GM12878 (cell line): Measurements from ENCODE around the gene SLAMF9. TPM values are rescaled to one million over a fixed set of nuclear protein-coding genes. Genes with fewer than 3 reads are reported as not detected.

ENCODE experiments used
- ATF7 ChIP-seq: fragments of 450-650 bp; IDR thresholded peaks from 2 replicates; pipeline ENCODE4 v1.6.1; 2016; ENCODE audit warnings: low read depth, mild to moderate bottlenecking
- BCL11A ChIP-seq: IDR thresholded peaks from 2 replicates; pipeline ENCODE4 v1.6.1; 2011; ENCODE audit warnings: low read depth, low read length
- BHLHE40 ChIP-seq, 2 experiments: fragments of 450-650 bp in 1 of 2; IDR thresholded peaks; 2 replicates each; pipeline ENCODE4 v1.6.1; 2011 to 2017; ENCODE audit warnings: low read depth in 2 of 2, borderline replicate concordance in 1 of 2, improper control_type of control experiment in 1 of 2, low read length in 1 of 2, mild to moderate bottlenecking in 1 of 2
- EED ChIP-seq: sonication (generic); IDR thresholded peaks from 2 replicates; pipeline ENCODE4 v1.6.1; 2016; ENCODE audit warnings: antibody characterized with exemption, low read depth
- ESRRA ChIP-seq: IDR thresholded peaks from 2 replicates; pipeline ENCODE4 v1.6.1; 2012; ENCODE audit warnings: mild to moderate bottlenecking, low read length, improper control_type of control experiment
- GATAD2B ChIP-seq: fragments of 450-650 bp; conservative IDR thresholded peaks from 2 replicates; pipeline ENCODE4 v1.6.1; 2017; ENCODE audit warnings: low read depth, mild to moderate bottlenecking, moderate library complexity
- HDAC2 ChIP-seq: fragments of 200-600 bp; sonication (generic); IDR thresholded peaks from 2 replicates; pipeline ENCODE4 v1.6.1; 2017
- HDGF ChIP-seq: fragments of 450-650 bp; IDR thresholded peaks from 2 replicates; pipeline ENCODE4 v1.6.1; 2016; ENCODE audit warnings: antibody characterized with exemption
- IRF4 ChIP-seq: IDR thresholded peaks from 2 replicates; pipeline ENCODE4 v1.6.1; 2011; ENCODE audit warnings: low read depth, low read length
- KAT2A ChIP-seq: conservative IDR thresholded peaks from 2 replicates; pipeline ENCODE4 v1.6.1; 2011; ENCODE audit warnings: low read depth, low read length; ENCODE audit not compliant: control insufficient read depth
- MTA2 ChIP-seq: fragments of 450-650 bp; IDR thresholded peaks from 2 replicates; pipeline ENCODE4 v1.6.1; 2016; ENCODE audit warnings: low read depth, mild to moderate bottlenecking, moderate library complexity
- MYB ChIP-seq: fragments of 150-350 bp; IDR thresholded peaks from 2 replicates; pipeline ENCODE4 v1.6.1; 2014; ENCODE audit warnings: mild to moderate bottlenecking, low read depth, low read length, borderline replicate concordance
- NR2C1 ChIP-seq: fragments of 450-650 bp; IDR thresholded peaks from 2 replicates; pipeline ENCODE4 v1.6.1; 2017; ENCODE audit warnings: antibody characterized with exemption, mild to moderate bottlenecking, moderate library complexity
- NRF1 ChIP-seq: conservative IDR thresholded peaks from 2 replicates; pipeline ENCODE4 v1.6.1; 2011; ENCODE audit warnings: mild to moderate bottlenecking, low read depth, low read length, improper control_type of control experiment
- PAX5 ChIP-seq: IDR thresholded peaks from 2 replicates; pipeline ENCODE4 v1.6.1; 2011; ENCODE audit warnings: low read depth, low read length, borderline replicate concordance
- RB1 ChIP-seq: fragments of 450-650 bp; formaldehyde crosslinking; IDR thresholded peaks from 2 replicates; pipeline ENCODE4 v1.6.1; 2017; ENCODE audit warnings: mild to moderate bottlenecking, borderline replicate concordance
- SMAD5 ChIP-seq: IDR thresholded peaks from 2 replicates; pipeline ENCODE4 v1.6.1; 2016; ENCODE audit warnings: antibody characterized with exemption, low read depth
- SPI1 ChIP-seq: IDR thresholded peaks from 2 replicates; pipeline ENCODE4 v1.6.1; 2011; ENCODE audit warnings: low read depth, mild to moderate bottlenecking, low read length, moderate library complexity, borderline replicate concordance; ENCODE audit not compliant: insufficient read depth
- USF2 ChIP-seq: IDR thresholded peaks from 2 replicates; pipeline ENCODE4 v1.6.1; 2011; ENCODE audit warnings: low read depth, low read length, improper control_type of control experiment, borderline replicate concordance
- YBX1 ChIP-seq: fragments of 450-650 bp; IDR thresholded peaks from 2 replicates; pipeline ENCODE4 v1.6.1; 2016; ENCODE audit warnings: antibody characterized with exemption
- YY1 ChIP-seq: IDR thresholded peaks from 2 replicates; pipeline ENCODE4 v1.6.1; 2011; ENCODE audit warnings: low read depth, mild to moderate bottlenecking, low read length
- ZNF217 ChIP-seq: fragments of 450-650 bp; IDR thresholded peaks from 2 replicates; pipeline ENCODE4 v1.6.1; 2017; ENCODE audit warnings: antibody characterized with exemption, mild to moderate bottlenecking
- ZNF274 ChIP-seq: IDR thresholded peaks from one replicate; pipeline ENCODE4 v1.8.0; 2011; ENCODE audit not compliant: insufficient read length, insufficient read depth
- ZSCAN29 ChIP-seq: fragments of 450-650 bp; IDR thresholded peaks from 2 replicates; pipeline ENCODE4 v1.6.1; 2017; ENCODE audit warnings: mild to moderate bottlenecking, moderate library complexity
- ZZZ3 ChIP-seq: IDR thresholded peaks from 2 replicates; pipeline ENCODE4 v1.6.1; 2011; ENCODE audit warnings: low read depth; ENCODE audit not compliant: control insufficient read depth, insufficient read length
- polyA plus RNA-seq, 11 experiments: library from polyadenylated mRNA; depleted of rRNA in 4 of 11; unstranded in 6 of 11; stranded (reverse) in 5 of 11; fragments of >200 nt; fragmentation: Nextera tagmentation in 4 of 11; fragmentation: Illumina TruSeq in 1 of 11; extraction: Ambion mirVana in 4 of 11; extraction: Trizol in 1 of 11; gene quantifications; 1 replicate in 1 of 11; 2 replicates in 10 of 11; pipeline versions ENCODE4 v1.2.1 to v1.2.3, GENCODE V29; 2011 to 2016; ENCODE audit warnings: inconsistent platforms in 2 of 11, missing spikeins in 2 of 11, low read depth in 1 of 11
- total RNA-seq, 4 experiments: library from RNA; depleted of rRNA in 3 of 4; stranded (reverse); fragments of >200 nt in 3 of 4; fragmentation: Illumina TruSeq in 1 of 4; extraction: Trizol in 1 of 4; gene quantifications; 2 replicates each; pipeline versions ENCODE4 v1.2.1 to v1.2.3, GENCODE V29; 2013 to 2021
- TF ChIP-seq, protein P1 (sequence below): fragments of 450-650 bp; conservative IDR thresholded peaks from 2 replicates; pipeline ENCODE4 v1.6.1; 2017; ENCODE audit warnings: mild to moderate bottlenecking, moderate library complexity
- TF ChIP-seq, protein P2 (sequence below): IDR thresholded peaks from 2 replicates; pipeline ENCODE4 v1.6.1; 2011; ENCODE audit warnings: mild to moderate bottlenecking, low read depth, low read length, moderate library complexity; ENCODE audit not compliant: insufficient replicate concordance

The SLAMF9 gene
- total and polyA plus RNA-seq, 10 of the 15 experiments (the other 5 are each of a cell fraction or from before 2014, with no cell fraction given), result not detected

GRCh38 chr1:159924791-159925718 is 29.0 kb downstream of the SLAMF9 start, which contains the start of gene TAGLN2 (continued):
- TF ChIP-seq ZNF217 (no peak), SMAD5 (peak; percentile 97), ATF7 (0 out of 2 replicates have a peak, but pooled peaks have one; percentile 9), EED (0 out of 2 replicates have a peak, but pooled peaks have one; percentile 17), MYB (no peak), MTA2 (no peak; the same call in 1 of the 2 replicates), PAX5 (peak; percentile 23; the same call in 1 of the 2 replicates), HDAC2 (no peak), NRF1 (no peak), BCL11A (no peak), ZNF274 (no peak), ESRRA (no peak), KAT2A (no peak), SPI1 (peak; percentile 16; the same call in 1 of the 2 replicates), GATAD2B (peak; percentile 28; the same call in 1 of the 2 replicates), HDGF (no peak), ZZZ3 (no peak), ZSCAN29 (no peak), YY1 (peak; percentile 11; the same call in 1 of the 2 replicates), RB1 (peak; percentile 58; the same call in 1 of the 2 replicates), NR2C1 (0 out of 2 replicates have a peak, but pooled peaks have one; percentile 4), BHLHE40 (IDR thresholded peaks at IDR 0.05; ENCODE audit: borderline replicate concordance in 1 of 2, low read depth in 2 of 2, low read length in 1 of 2) (peak; percentile 75 to 82), YBX1 (no peak), USF2 (no peak), IRF4 (0 out of 2 replicates have a peak, but pooled peaks have one; percentile 33)
- TF ChIP-seq, protein P1, sequence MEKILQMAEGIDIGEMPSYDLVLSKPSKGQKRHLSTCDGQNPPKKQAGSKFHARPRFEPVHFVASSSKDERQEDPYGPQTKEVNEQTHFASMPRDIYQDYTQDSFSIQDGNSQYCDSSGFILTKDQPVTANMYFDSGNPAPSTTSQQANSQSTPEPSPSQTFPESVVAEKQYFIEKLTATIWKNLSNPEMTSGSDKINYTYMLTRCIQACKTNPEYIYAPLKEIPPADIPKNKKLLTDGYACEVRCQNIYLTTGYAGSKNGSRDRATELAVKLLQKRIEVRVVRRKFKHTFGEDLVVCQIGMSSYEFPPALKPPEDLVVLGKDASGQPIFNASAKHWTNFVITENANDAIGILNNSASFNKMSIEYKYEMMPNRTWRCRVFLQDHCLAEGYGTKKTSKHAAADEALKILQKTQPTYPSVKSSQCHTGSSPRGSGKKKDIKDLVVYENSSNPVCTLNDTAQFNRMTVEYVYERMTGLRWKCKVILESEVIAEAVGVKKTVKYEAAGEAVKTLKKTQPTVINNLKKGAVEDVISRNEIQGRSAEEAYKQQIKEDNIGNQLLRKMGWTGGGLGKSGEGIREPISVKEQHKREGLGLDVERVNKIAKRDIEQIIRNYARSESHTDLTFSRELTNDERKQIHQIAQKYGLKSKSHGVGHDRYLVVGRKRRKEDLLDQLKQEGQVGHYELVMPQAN, result peak; percentile 86
- TF ChIP-seq, protein P2, sequence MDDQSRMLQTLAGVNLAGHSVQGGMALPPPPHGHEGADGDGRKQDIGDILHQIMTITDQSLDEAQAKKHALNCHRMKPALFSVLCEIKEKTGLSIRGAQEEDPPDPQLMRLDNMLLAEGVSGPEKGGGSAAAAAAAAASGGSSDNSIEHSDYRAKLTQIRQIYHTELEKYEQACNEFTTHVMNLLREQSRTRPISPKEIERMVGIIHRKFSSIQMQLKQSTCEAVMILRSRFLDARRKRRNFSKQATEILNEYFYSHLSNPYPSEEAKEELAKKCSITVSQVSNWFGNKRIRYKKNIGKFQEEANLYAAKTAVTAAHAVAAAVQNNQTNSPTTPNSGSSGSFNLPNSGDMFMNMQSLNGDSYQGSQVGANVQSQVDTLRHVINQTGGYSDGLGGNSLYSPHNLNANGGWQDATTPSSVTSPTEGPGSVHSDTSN, result peak; percentile 51
